GM12878 (cell line): ENCODE results near the gene LDLRAD3. TPM values are rescaled to one million over a fixed set of nuclear protein-coding genes. Genes with fewer than 3 reads are reported as not detected.

Experiments used
- ATAC-seq: fragments of 200-7000 bp; cut with Tn5 transposase; 3 replicates; pipeline ENCODE4 v1.9.1; 2020; ENCODE audit warnings: mild to moderate bottlenecking, moderate library complexity
- BruUV-seq: library from RNA; stranded (reverse); fragments of 400-500 nt; replicated peaks from 2 replicates; lab custom pipeline; 2021; lab: Mats Ljungman, UMichigan
- CTCF ChIA-PET: fragments of 300-600 bp; sonication (Branson Sonifier 250); formaldehyde crosslinking; extraction: SDS; loops from one replicate; lab custom pipeline; 2021; ENCODE audit warnings: inconsistent platforms; lab: Yijun Ruan, JAX
- POLR2A ChIA-PET: fragments of 350-600 bp; formaldehyde crosslinking; extraction: SDS; loops from one replicate; lab custom pipeline; 2021; ENCODE audit warnings: inconsistent platforms; lab: Charles Lee
- RAD21 ChIA-PET: fragments of 300-600 bp; sonication (Branson Sonifier 250); formaldehyde crosslinking; loops from one replicate; lab custom pipeline; 2023; ENCODE audit warnings: antibody characterized with exemption; ENCODE audit not compliant: unreplicated experiment; lab: Charles Lee
- SMC1A ChIA-PET: fragments of 300-600 bp; sonication (Branson Sonifier 250); formaldehyde crosslinking; loops from one replicate; lab custom pipeline; 2023; ENCODE audit not compliant: unreplicated experiment, uncharacterized antibody; lab: Charles Lee
- DNase-seq: peaks from one replicate; pipeline ENCODE4 v3.0.0-alpha.2; 2011; ENCODE audit warnings: low read depth, low spot score
- FAIRE-seq: peaks from 3 replicates; lab custom pipeline; 2011; peaks lifted over from hg19 to GRCh38; lab: Jason Lieb, UNC
- H2AFZ ChIP-seq: 2 replicates; pipeline ENCODE4 v1.6.0; 2011; ENCODE audit warnings: low read depth, low read length, control low read depth; ENCODE audit not compliant: control insufficient read depth
- H3K27ac ChIP-seq: 2 replicates; pipeline ENCODE4 v1.5.1; 2011; ENCODE audit warnings: control low read depth; ENCODE audit not compliant: control insufficient read depth, insufficient read depth
- H3K27me3 ChIP-seq, 2 experiments: replicated peaks in 1 of 2; 2 replicates each; pipeline versions ENCODE4 v1.6.0 to v1.6.1; 2011; ENCODE audit warnings: low read length in 1 of 2; ENCODE audit not compliant: control insufficient read depth in 2 of 2, insufficient read depth in 2 of 2
- H3K36me3 ChIP-seq, 2 experiments: 2 replicates each; pipeline ENCODE4 v1.5.1; 2011; ENCODE audit warnings: low read length in 1 of 2; ENCODE audit not compliant: control insufficient read depth in 2 of 2, insufficient read depth in 2 of 2
- H3K4me1 ChIP-seq: 2 replicates; pipeline ENCODE4 v1.6.1; 2011; ENCODE audit warnings: mild to moderate bottlenecking, low read length, moderate library complexity, mixed read lengths; ENCODE audit not compliant: control insufficient read depth, insufficient read depth
- H3K4me2 ChIP-seq: 2 replicates; pipeline ENCODE4 v1.6.0; 2011; ENCODE audit warnings: control low read depth; ENCODE audit not compliant: control insufficient read depth, insufficient read depth
- H3K4me3 ChIP-seq: fragments of 200-600 bp; sonication (generic); 2 replicates; pipeline ENCODE4 v1.5.1; 2016
- H3K79me2 ChIP-seq: 2 replicates; pipeline ENCODE4 v1.6.0; 2011; ENCODE audit warnings: low read length; ENCODE audit not compliant: control insufficient read depth, insufficient read depth
- H3K9ac ChIP-seq: 2 replicates; pipeline ENCODE4 v1.8.0; 2011; ENCODE audit warnings: low read length, control low read depth, mixed read lengths; ENCODE audit not compliant: control insufficient read depth, insufficient read depth
- H3K9me3 ChIP-seq: replicated peaks from 3 replicates; pipeline ENCODE4 v1.5.1; 2011; ENCODE audit warnings: mild to moderate bottlenecking, low read length; ENCODE audit not compliant: control insufficient read depth, insufficient read depth
- H4K20me1 ChIP-seq: 2 replicates; pipeline ENCODE4 v1.6.0; 2011; ENCODE audit not compliant: control insufficient read depth, insufficient read depth
- DPF2 ChIP-seq: fragments of 450-650 bp; IDR thresholded peaks from 2 replicates; pipeline ENCODE4 v1.6.1; 2017; ENCODE audit warnings: mild to moderate bottlenecking
- E2F8 ChIP-seq: fragments of 450-650 bp; IDR thresholded peaks from 2 replicates; pipeline ENCODE4 v1.6.1; 2018; ENCODE audit warnings: mild to moderate bottlenecking, low read depth, moderate library complexity; ENCODE audit not compliant: partially characterized antibody
- IKZF1 ChIP-seq: fragments of 450-650 bp; conservative IDR thresholded peaks from 2 replicates; pipeline ENCODE4 v1.6.1; 2017; ENCODE audit warnings: antibody characterized with exemption, mild to moderate bottlenecking
- JUNB ChIP-seq: IDR thresholded peaks from 2 replicates; pipeline ENCODE4 v1.6.1; 2016; ENCODE audit warnings: antibody characterized with exemption, mild to moderate bottlenecking
- MXI1 ChIP-seq: fragments of 150-350 bp; IDR thresholded peaks from 2 replicates; pipeline ENCODE4 v1.6.1; 2011; ENCODE audit warnings: low read depth, mild to moderate bottlenecking, inconsistent platforms, low read length, improper control_type of control experiment
- MYB ChIP-seq: fragments of 150-350 bp; IDR thresholded peaks from 2 replicates; pipeline ENCODE4 v1.6.1; 2014; ENCODE audit warnings: mild to moderate bottlenecking, low read depth, low read length, borderline replicate concordance
- NKRF ChIP-seq: fragments of 450-650 bp; conservative IDR thresholded peaks from 2 replicates; pipeline ENCODE4 v1.6.1; 2017; ENCODE audit warnings: mild to moderate bottlenecking, moderate library complexity
- POU2F2 ChIP-seq: IDR thresholded peaks from 3 replicates; pipeline ENCODE4 v1.6.1; 2011; ENCODE audit warnings: low read depth, mild to moderate bottlenecking, low read length, borderline replicate concordance
- SIN3A ChIP-seq: IDR thresholded peaks from 2 replicates; pipeline ENCODE4 v1.6.1; 2012; ENCODE audit warnings: low read depth, low read length, improper control_type of control experiment
- SMAD5 ChIP-seq: IDR thresholded peaks from 2 replicates; pipeline ENCODE4 v1.6.1; 2016; ENCODE audit warnings: antibody characterized with exemption, low read depth
- SMC3 ChIP-seq: IDR thresholded peaks from 2 replicates; pipeline ENCODE4 v1.6.1; 2011; ENCODE audit warnings: low read length, improper control_type of control experiment, borderline replicate concordance
- TCF3 ChIP-seq: IDR thresholded peaks from 2 replicates; pipeline ENCODE4 v1.6.1; 2012; ENCODE audit warnings: low read depth, mild to moderate bottlenecking, low read length, borderline replicate concordance; ENCODE audit not compliant: insufficient read depth
- YBX1 ChIP-seq: fragments of 450-650 bp; IDR thresholded peaks from 2 replicates; pipeline ENCODE4 v1.6.1; 2016; ENCODE audit warnings: antibody characterized with exemption
- ZBTB40 ChIP-seq: fragments of 450-650 bp; IDR thresholded peaks from 2 replicates; pipeline ENCODE4 v1.6.1; 2016; ENCODE audit warnings: mild to moderate bottlenecking, moderate library complexity, borderline replicate concordance
- ZNF207 ChIP-seq: fragments of 450-650 bp; IDR thresholded peaks from 2 replicates; pipeline ENCODE4 v1.6.1; 2014; ENCODE audit warnings: antibody characterized with exemption, mild to moderate bottlenecking, borderline replicate concordance
- WGBS: methylation state at CpG from one replicate; pipeline ENCODE4 v1.1.6; 2016; ENCODE audit warnings: low lambda C conversion rate; ENCODE audit not compliant: insufficient replicate concordance, insufficient coverage; ENCODE audit errors: missing lambda C conversion rate; 5-methylcytosine and 5-hydroxymethylcytosine counted together
- in situ Hi-C: fragments of 300-500 bp; cut with MboI; formaldehyde crosslinking; loops from 9 replicates; pipeline ENCODE4 v1.14.3; 2018; ENCODE audit warnings: mixed read lengths
- intact Hi-C: fragments of 100-400 bp; cut with micrococcal nuclease; formaldehyde crosslinking; loops from one replicate; pipeline ENCODE4 v1.14.2; 2022; ENCODE audit not compliant: unreplicated experiment
- polyA plus RNA-seq, 11 experiments: library from polyadenylated mRNA; depleted of rRNA in 4 of 11; unstranded in 6 of 11; stranded (reverse) in 5 of 11; fragments of >200 nt; fragmentation: Nextera tagmentation in 4 of 11; fragmentation: Illumina TruSeq in 1 of 11; extraction: Ambion mirVana in 4 of 11; extraction: Trizol in 1 of 11; gene quantifications; 1 replicate in 1 of 11; 2 replicates in 10 of 11; pipeline versions ENCODE4 v1.2.1 to v1.2.3, GENCODE V29; 2011 to 2016; ENCODE audit warnings: inconsistent platforms in 2 of 11, missing spikeins in 2 of 11, low read depth in 1 of 11
- total RNA-seq, 4 experiments: library from RNA; depleted of rRNA in 3 of 4; stranded (reverse); fragments of >200 nt in 3 of 4; fragmentation: Illumina TruSeq in 1 of 4; extraction: Trizol in 1 of 4; gene quantifications; 2 replicates each; pipeline versions ENCODE4 v1.2.1 to v1.2.3, GENCODE V29; 2013 to 2021
- TF ChIP-seq, protein P1 (sequence below): IDR thresholded peaks from 2 replicates; pipeline ENCODE4 v1.6.1; 2012; ENCODE audit warnings: low read depth, low read length, improper control_type of control experiment

LDLRAD3 gene
- total and polyA plus RNA-seq, 10 of the 15 experiments (the other 5 are each of a cell fraction or from before 2014, with no cell fraction given): 2.5 to 17.2 (median 10.7) TPM

DNA sequence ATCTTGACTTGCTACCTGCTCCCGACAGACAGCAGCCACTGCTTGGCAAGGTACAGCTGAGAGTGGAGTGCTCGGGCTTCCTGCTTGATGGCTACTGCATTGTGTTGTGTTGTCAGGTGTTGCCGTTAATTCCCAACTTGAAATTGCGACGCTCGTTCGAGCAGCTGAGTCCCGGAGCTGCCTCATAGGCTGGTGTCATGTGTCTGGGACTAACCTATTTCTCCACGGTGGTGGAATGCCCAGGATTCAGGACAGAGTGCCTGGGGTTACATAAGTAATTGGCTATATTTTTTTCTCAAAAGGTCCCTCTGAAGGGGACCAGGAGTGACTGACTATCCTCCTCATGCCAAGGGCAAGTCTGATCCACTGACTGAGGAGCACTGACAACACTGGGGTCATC is 326.8 kb downstream of the LDLRAD3 start:
- no peaks in the 10 kb centered on the region for H4K20me1 ChIP-seq
- no peak overlapping the region for H3K27ac ChIP-seq
- no peaks in the 10 kb centered on the region for H3K79me2 ChIP-seq
- WGBS: 90% methylated on average over 9 of the region's 9 CpGs
- no peak overlapping the region for H3K4me3 ChIP-seq
- H3K27me3 ChIP-seq: no peaks in the 10 kb centered on the region
- H3K36me3 ChIP-seq: peaks cover 1 to 11% of the 10 kb centered on the region in 2 experiments; a peak in 3 of 4 replicates
- H3K9me3 ChIP-seq: no peaks in the 10 kb centered on the region
- DNase-seq: no peak
- no peaks in the 10 kb centered on the region for H3K4me1 ChIP-seq
- no peak overlapping the region for H3K4me2 ChIP-seq
- CTCF ChIA-PET: no interaction called here
- no TSS peak for BruUV-seq
- POLR2A ChIA-PET: no interaction called here
- FAIRE-seq: no peak
- in situ Hi-C loops: no loop called here
- H3K9ac ChIP-seq: no peak overlapping the region
- ATAC-seq: no peak
- RAD21 ChIA-PET: no interaction called here
- no peak overlapping the region for H2AFZ ChIP-seq
- SMC1A ChIA-PET: interaction anchor here (1.5 kb wide), 1 partner anchor 449 kb away, joined by 3 read pairs; no protein-coding TSS in a partner anchor
- intact Hi-C loops: no loop called here
- TF ChIP-seq YBX1 (no peak), E2F8 (no peak), MYB (no peak), MXI1 (no peak), SMC3 (no peak), IKZF1 (no peak), SIN3A (no peak), SMAD5 (no peak), JUNB (no peak), POU2F2 (no peak), ZBTB40 (no peak), TCF3 (no peak), ZNF207 (no peak), NKRF (no peak), DPF2 (no peak)
- TF ChIP-seq, protein P1, sequence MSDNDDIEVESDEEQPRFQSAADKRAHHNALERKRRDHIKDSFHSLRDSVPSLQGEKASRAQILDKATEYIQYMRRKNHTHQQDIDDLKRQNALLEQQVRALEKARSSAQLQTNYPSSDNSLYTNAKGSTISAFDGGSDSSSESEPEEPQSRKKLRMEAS: no peak
